HepG2 (cell line): ENCODE measurements around the gene GDF15.

ENCODE experiments used
- GLMP ChIP-seq: sonication (generic); formaldehyde crosslinking; IDR thresholded peaks from 2 replicates; pipeline ENCODE4 v1.9.0; 2021; ENCODE audit warnings: missing genetic modification reagents, mild to moderate bottlenecking, borderline replicate concordance
- ZNF317 ChIP-seq: sonication (generic); formaldehyde crosslinking; IDR thresholded peaks from 2 replicates; pipeline ENCODE4 v1.5.0; 2020; ENCODE audit warnings: mild to moderate bottlenecking, missing genetic modification reagents
- ZNF597 ChIP-seq: sonication (generic); formaldehyde crosslinking; IDR thresholded peaks from 2 replicates; pipeline ENCODE4 v1.5.0; 2020; ENCODE audit warnings: missing genetic modification reagents
- ZNF670 ChIP-seq: sonication (generic); formaldehyde crosslinking; IDR thresholded peaks from 2 replicates; pipeline ENCODE4 v1.8.0; 2022; ENCODE audit warnings: mild to moderate bottlenecking, missing genetic modification reagents, borderline replicate concordance

- TF ChIP-seq ZNF597 (CRISPR knock-in tag) (no peak), ZNF670 (CRISPR knock-in tag) (no peak), ZNF317 (no peak), GLMP (CRISPR knock-in tag) (no peak)
These were observed 30.9 kb downstream of the GDF15 start for GRCh38 chr19:18416778-18417249.
